Chondrocyte (in vitro differentiated cells): ENCODE results near the gene SLC25A48. TPM values are rescaled to one million over a fixed set of nuclear protein-coding genes. Genes with fewer than 3 reads are reported as not detected.
A peak's percentile ranks its signal among the peaks of the same experiment; 100 is the strongest.

Source experiments
- DNase-seq: peaks from one replicate; pipeline ENCODE4 v3.0.0; 2021; ENCODE audit warnings: mixed read lengths, low spot score
- H3K27ac Mint-ChIP-seq: one replicate; pipeline ENCODE4 v1.8.0; 2021; ENCODE audit warnings: mild to moderate bottlenecking, moderate library complexity, mixed read lengths; ENCODE audit not compliant: unreplicated experiment
- H3K27me3 Mint-ChIP-seq: 2 replicates; pipeline ENCODE4 v1.8.0; 2021; ENCODE audit warnings: low read depth, mixed read lengths
- H3K36me3 Mint-ChIP-seq: 2 replicates; pipeline ENCODE4 v1.8.0; 2021; ENCODE audit warnings: low read depth, mixed read lengths
- H3K4me1 Mint-ChIP-seq: 2 replicates; pipeline ENCODE4 v1.8.0; 2021; ENCODE audit warnings: low read depth, mild to moderate bottlenecking, mixed read lengths
- H3K4me3 Mint-ChIP-seq: one replicate; pipeline ENCODE4 v1.8.0; 2021; ENCODE audit warnings: mild to moderate bottlenecking, moderate library complexity, mixed read lengths; ENCODE audit not compliant: unreplicated experiment
- H3K9me3 Mint-ChIP-seq: 2 replicates; pipeline ENCODE4 v1.8.0; 2021; ENCODE audit warnings: low read depth, mixed read lengths
- CTCF ChIP-seq: fragments of 200-600 bp; sonication (generic); IDR thresholded peaks from 2 replicates; pipeline ENCODE4 v1.5.0; 2021; ENCODE audit warnings: antibody characterized with exemption, mild to moderate bottlenecking, moderate library complexity
- total RNA-seq: library from RNA; stranded (reverse); gene quantifications from 3 replicates; pipeline ENCODE4 v1.2.1, GENCODE V29; 2021

The SLC25A48 gene
- total RNA-seq, 1 donor from 2014 or later = not detected

GRCh38 chr5:135830384-135830700 lies 4.1 kb upstream of the SLC25A48 start:
- Mint-ChIP-seq H3K4me1 (peaks cover 12% of the 10 kb centered on the region), H3K9me3 (no peaks in the 10 kb centered on the region), H3K27me3 (peaks cover 68% of the 10 kb centered on the region), H3K4me3 (no peak overlapping the region), H3K36me3 (no peaks in the 10 kb centered on the region), H3K27ac (no peak overlapping the region)
- TF ChIP-seq CTCF = peak; percentile 51
- no peak for DNase-seq

- Mint-ChIP-seq H3K4me1 (peaks cover 12% of the 10 kb centered on the region), H3K27ac (no peak overlapping the region), H3K4me3 (no peak overlapping the region), H3K9me3 (no peaks in the 10 kb centered on the region), H3K36me3 (no peaks in the 10 kb centered on the region), H3K27me3 (peaks cover 68% of the 10 kb centered on the region)
- peak; percentile 26 for DNase-seq
- TF ChIP-seq CTCF = no peak
Measured at GRCh38 chr5:135830876-135831275, 3.6 kb upstream of the SLC25A48 start.

GRCh38 chr5:135831439-135831838 lies 3.0 kb upstream of the SLC25A48 start:
- TF ChIP-seq CTCF = no peak
- H3K27ac Mint-ChIP-seq = no peak overlapping the region
- no peaks in the 10 kb centered on the region for H3K9me3 Mint-ChIP-seq
- H3K27me3 Mint-ChIP-seq = peaks cover 68% of the 10 kb centered on the region
- no peaks in the 10 kb centered on the region for H3K36me3 Mint-ChIP-seq
- no peak for DNase-seq
- no peak overlapping the region for H3K4me3 Mint-ChIP-seq
- H3K4me1 Mint-ChIP-seq = peaks cover 12% of the 10 kb centered on the region

- Mint-ChIP-seq H3K27me3 (peaks cover 66% of the 10 kb centered on the region), H3K4me3 (no peak overlapping the region), H3K9me3 (no peaks in the 10 kb centered on the region), H3K27ac (no peak overlapping the region), H3K36me3 (no peaks in the 10 kb centered on the region), H3K4me1 (peaks cover 12% of the 10 kb centered on the region)
- TF ChIP-seq CTCF = no peak
- peak; percentile 60 for DNase-seq
Measured at GRCh38 chr5:135831851-135832555, 2.5 kb upstream of the SLC25A48 start.

GRCh38 chr5:135832941-135833920 lies 1.2 kb upstream of the SLC25A48 start:
- no peak for TF ChIP-seq CTCF
- Mint-ChIP-seq H3K27me3 (peaks cover 69% of the 10 kb centered on the region), H3K36me3 (peaks cover 3% of the 10 kb centered on the region), H3K9me3 (peaks cover 6% of the 10 kb centered on the region), H3K27ac (no peak overlapping the region), H3K4me3 (no peak overlapping the region), H3K4me1 (peaks cover 12% of the 10 kb centered on the region)
- peak; percentile 59 for DNase-seq
